GM21619 (cell line): ENCODE data around the gene DHPS.
A peak's percentile ranks its signal among the peaks of the same experiment; 100 is the strongest.
"Not testable (repeated sequence)": the region's sequence is repeated elsewhere in the genome, so short reads cannot be mapped to it uniquely, and the experiment has no call there.

ENCODE experiments used
- ATAC-seq: cut with Tn5 transposase; IDR thresholded peaks from one replicate; pipeline ENCODE4 v1.9.1; 2021; ENCODE audit not compliant: unreplicated experiment

Gene DHPS

DNA sequence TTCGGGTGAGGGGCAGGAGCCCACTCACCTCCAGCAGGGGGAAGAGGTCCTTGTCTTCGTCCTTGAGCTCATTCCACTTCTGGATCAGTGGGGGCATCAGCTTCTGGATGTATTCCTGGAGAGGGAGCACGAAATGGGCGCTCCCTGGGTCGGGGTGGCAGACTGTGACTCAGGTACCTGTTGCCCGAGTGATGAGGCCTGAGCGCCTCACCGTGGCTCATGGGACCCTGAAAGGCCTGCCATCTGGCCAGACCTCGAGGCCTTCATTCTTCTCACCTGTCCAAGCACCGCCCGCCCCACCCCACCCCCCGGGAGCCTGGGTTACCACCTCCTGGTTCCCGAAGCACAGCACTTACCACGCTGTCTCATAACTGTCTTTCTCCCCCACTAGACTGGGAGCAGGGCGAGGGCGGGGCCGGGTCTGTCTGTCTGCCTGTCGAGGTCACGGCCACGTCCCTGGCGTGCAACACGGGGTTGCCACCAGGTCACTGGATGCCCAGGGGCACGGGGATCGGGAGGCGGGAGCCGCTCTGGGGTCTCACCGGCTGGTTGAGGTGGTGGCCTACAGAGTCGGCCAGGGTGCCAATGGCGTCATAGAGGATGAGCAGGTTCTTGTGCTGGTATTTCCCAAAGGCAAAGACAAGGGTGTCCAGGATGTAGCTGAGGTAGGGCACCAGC is 24.1 kb upstream of the DHPS start:
- no peak for ATAC-seq

DNA sequence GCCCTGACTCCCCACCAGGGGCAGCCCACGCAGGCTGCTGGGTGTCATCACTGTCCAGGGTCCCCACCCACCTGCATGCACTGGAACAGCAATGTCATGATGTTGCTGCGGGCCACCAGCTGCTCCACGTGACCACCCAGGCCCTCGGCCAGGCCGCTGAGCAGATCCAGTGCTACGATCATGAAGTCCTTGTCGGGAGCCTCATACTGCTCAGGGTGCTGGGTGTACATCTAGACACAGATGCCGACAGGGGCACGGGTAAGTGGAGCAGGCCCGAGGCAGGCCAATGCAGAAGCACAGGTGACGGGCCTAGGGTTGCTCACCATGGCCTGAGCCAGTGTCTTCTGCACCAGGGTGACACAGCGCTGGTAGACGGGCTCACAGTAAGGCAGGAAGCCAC is 23.5 kb upstream of the DHPS start:
- no peak for ATAC-seq

DNA sequence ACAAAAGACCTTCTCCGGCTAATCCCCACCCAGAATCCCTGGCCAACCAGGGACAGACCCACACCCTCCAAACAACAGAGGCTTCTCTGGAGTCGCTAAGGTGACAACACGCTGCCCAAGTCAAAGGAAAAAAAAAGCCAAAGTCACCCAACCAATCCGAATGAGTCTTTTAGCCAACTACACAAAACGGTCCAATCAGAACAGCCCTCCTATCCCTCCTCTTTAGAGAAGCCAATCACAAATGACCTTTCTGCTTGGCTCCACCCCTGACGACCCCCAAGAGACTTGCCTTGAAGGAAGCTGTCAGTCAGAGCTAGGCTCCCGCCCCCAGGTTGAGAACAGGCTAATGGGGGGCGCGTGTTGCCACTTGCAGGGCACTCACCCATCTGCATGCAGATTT is 21.4 kb upstream of the DHPS start:
- ATAC-seq = no peak

DNA sequence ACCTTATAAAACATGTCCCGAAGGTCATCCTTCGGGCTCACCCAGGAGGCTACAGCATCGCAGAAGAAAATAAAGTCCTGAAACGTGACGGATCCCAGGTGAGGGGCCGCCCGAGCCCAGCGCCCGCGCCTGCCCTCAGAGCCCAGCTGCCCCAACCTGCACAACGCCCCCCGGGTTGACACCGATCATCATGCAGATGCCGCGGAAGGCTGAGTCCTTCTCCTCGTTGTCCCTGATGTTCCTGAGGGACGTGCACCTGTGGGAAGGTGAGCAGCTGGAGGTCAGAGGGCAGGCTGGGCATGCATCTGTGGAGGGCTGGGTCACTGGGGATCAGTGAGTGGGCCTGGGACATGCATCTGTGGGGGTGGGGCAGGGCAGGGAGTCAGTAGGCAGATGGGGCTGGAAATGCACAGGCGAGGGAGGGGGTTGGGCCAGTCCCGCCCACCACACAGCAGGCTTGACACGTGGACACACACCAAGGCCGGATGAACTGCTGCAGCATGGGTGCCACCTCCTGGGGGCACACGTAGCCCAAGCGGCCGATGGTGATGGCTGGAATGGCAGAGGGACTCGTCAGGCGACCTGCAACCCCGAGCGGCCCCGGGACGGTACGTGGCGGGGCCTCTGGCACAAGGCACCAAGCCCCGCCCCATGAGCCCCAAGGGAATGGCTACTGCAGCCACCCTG is 20.1 kb upstream of the DHPS start:
- no peak for ATAC-seq

GRCh38 chr19:12698138-12698537 is 16.5 kb upstream of the DHPS start:
- no peak for ATAC-seq

DNA sequence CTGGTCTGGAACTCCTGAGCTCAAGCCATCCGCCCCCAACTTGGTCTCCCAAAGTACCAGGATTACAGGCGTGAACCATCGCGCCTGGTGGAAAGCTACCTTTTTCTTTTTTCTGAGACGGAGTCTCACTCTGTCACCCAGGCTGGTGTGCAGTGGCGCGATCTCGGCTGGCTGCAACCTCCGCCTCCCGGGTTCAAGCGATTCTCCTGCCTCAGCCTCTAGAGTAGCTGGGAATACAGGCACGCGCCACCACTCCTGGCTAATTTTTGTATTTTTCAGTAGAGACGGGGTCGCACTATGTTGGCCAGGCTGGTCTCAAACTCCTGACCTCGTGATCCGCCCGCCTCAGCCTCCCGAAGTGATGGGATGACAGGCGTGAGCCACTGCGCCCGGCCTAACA is 15.7 kb upstream of the DHPS start:
- ATAC-seq = not testable (repeated sequence)

DNA sequence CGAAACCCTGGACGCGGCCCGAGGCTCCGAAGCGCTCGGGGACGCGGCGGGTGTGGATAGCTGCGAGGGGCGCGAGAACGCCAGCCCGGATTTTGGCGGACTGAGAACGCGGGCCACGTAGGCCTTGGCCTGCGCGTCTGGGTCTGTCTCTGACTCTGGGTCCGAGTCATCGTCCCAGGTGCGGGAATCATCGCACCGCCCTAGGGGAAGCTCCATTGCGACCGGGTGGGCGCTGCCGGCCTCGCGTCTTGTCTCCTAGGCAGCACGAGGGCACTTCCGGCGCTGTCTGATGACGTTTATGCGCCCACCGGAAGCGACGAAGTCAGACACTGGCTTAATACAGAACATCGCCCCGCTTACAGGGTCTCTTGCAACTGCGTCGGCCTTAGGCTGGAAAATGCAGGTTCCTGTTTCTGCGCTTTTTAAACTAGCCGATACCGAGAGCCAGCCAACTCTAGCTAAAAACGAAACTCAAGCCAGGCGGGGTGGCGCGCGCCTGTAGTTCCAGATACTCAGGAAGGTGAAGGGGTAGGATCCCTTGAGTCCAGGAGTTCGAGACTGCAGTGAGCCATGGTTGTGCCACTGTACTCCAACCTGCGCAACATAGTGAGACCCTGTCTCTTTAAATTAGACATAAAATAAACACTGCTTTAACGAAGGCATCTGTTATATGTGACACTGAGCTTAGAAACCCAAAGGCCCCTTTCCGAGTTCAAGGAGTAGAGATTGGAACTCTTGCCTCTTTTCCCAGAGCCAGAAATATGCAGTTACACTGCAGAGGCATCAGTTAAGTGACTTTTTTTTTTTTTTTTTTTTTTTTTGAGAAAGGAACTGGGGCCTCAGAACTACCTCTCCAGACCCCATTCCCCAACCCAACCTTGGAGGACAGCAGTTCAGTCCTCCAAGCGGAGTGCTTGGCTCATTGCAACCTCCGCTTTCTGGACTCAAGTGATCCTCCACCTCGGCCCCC is 15.0 kb upstream of the DHPS start, which contains the start of gene FBXW9:
FBXW9 (minus strand) TSS at position 266 of the 970 bp plus-strand sequence; CDS start at position 216, 50 bp downstream.
- ATAC-seq = peak; percentile 71

GRCh38 chr19:12695997-12696365 is 14.3 kb upstream of the DHPS start:
- ATAC-seq = no peak

DNA sequence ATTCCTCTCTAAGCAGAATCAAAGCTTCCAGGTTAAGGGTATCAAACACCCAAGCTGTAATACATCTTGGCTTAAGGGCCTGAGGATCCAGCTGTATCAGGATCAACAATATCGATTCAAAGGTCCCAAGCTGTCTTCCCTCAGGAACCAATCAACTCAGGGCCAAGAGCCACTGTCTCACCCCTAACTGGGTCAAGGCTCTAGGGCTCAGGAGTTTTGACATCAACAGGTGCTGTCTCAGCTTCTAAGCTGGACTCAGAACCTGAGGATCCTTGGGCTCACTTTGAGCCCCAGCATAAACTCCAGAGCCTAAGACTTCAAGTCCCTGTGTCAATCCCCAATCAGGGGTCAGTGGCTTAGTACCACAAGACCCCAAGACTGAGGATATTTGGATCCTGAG is 13.8 kb upstream of the DHPS start:
- no peak for ATAC-seq

DNA sequence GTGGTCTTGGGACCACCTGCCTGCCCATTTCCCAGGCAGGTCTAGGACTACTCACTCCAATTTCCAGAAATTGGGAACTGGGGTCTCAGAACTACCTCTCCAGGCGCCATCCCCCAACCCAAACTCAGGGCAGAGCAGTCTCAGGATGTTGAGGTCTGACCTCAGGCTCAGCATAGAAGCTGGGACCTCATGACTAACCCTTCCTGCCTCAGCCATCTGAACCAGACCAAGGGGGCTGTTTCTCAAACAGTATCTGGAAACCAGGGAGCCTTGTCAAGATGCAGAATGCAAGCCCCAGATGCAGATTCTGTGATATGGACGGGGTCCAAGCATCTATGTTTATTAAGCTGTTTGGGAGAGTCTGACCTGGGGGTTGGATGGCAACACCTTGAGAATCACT is 13.4 kb upstream of the DHPS start:
- ATAC-seq = no peak

DNA sequence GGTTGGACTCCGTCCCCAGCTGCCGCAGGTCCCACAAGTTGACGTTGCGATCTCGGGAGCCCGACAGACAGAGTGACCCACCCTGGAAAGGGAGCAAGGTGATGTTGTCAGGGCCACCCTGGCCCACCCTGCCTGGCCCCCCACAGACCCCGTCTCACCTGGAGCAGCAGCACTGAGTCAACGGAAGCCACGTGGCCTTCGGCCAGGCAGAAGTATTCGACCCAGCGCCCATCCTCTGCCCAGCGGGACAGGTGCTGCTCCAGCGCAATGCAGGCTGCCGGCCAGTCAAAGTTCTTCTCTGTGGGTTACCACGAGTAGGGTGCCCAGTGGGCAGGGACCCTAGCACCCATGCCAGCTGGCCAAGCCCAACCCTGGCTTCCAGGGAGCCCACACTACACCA is 13.0 kb upstream of the DHPS start:
- ATAC-seq = no peak

- no peak for ATAC-seq
Observed at GRCh38 chr19:12692960-12693359, 11.3 kb upstream of the DHPS start.

DNA sequence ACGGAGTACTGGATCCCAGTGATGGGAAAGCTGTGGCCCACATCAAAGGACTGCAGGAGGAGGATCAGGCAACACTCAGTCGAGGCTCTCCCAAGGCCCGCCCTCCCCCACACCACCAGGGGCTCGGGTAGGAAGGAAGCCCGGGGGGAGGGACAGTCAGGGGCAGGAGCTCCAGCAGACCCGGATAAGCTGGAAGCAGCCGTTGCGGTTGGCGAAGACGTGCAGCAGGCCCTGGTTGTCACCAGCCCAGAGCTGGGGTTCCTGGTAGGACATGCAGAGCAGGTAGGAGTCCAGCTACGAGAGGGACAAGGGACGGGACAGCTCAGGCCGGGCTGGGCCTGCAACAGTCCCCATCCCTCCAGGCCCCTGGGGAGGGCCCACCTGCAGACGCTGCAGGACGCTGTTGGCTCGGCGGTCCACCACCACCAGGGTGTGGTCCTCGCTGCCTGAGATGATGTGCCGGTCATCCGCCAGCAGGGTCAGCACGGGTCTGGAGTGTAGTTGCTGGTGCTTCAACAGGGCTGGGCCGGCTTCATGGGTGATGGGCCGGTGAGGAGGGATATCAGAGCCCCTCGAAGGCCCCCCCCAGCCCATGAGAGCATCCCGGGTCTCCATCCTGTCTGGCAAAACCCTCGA is 8.0 kb upstream of the DHPS start:
- ATAC-seq = no peak

DNA sequence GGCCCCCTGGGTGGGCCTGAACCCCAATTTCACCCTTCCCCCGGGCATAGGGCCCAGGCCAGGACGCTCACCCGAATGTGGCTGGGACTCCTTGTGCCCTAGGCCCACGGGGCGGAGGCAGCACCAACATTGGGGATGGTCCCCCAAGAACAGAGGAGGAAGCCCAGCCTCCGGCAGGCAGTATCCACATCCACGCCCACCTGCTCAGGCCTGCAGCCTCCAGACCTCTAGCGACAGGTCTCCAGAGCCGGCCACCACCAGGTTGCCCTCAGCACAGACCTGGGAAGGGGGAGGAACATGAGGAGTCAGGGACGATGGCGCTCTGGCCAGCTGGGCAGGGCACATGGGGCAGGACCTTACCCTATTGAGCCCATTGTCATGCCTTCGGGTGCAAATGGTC is 7.3 kb upstream of the DHPS start:
- no peak for ATAC-seq

- ATAC-seq = no peak
Observed at GRCh38 chr19:12687496-12688196, 6.0 kb upstream of the DHPS start, which contains the start of gene GNG14. GNG14 (plus strand) TSS chr19:12687998; CDS start chr19:12688049, 51 bp downstream.

GRCh38 chr19:12685831-12686230 is 4.2 kb upstream of the DHPS start:
- no peak for ATAC-seq

GRCh38 chr19:12680034-12680433 is 1.6 kb downstream of the DHPS start:
- ATAC-seq = no peak

- not testable (repeated sequence) for ATAC-seq
Observed at GRCh38 chr19:12678039-12678438, 3.6 kb downstream of the DHPS start.

- ATAC-seq = no peak
Observed at GRCh38 chr19:12676928-12677327, 4.8 kb downstream of the DHPS start.

- ATAC-seq = no peak
Observed at GRCh38 chr19:12676384-12676792, 5.3 kb downstream of the DHPS start.
